GM12891 (cell line): Measurements from ENCODE around the gene CATSPER1.

Experiments
- POLR2A ChIP-seq: IDR thresholded peaks from 2 replicates; pipeline ENCODE4 v1.6.1; 2011; ENCODE audit warnings: low read depth, low read length, control low read depth
- POLR2AphosphoS5 ChIP-seq: IDR thresholded peaks from 2 replicates; pipeline ENCODE4 v1.6.1; 2011; ENCODE audit warnings: low read depth, low read length, control low read depth
- TAF1 ChIP-seq: IDR thresholded peaks from 2 replicates; pipeline ENCODE4 v1.6.1; 2011; ENCODE audit warnings: low read depth, low read length, control low read depth

- no peak for TF ChIP-seq POLR2AphosphoS5
- TF ChIP-seq TAF1 = no peak
- TF ChIP-seq POLR2A = no peak
These were observed 13.8 kb downstream of the CATSPER1 start for GRCh38 chr11:66012371-66012945.
